Prostate gland (tissue), 2 donors: Measurements from ENCODE around the gene PAPPA.

Source experiments
- POLR2A ChIP-seq: fragments of 450-650 bp; IDR thresholded peaks from one replicate; pipeline ENCODE4 v1.6.1; 2016; ENCODE audit warnings: antibody characterized with exemption, mild to moderate bottlenecking
- TF ChIP-seq, protein P1 (sequence below), 4 experiments: fragments of 200-600 bp in 2 of 4; fragments of 450-650 bp in 2 of 4; sonication (generic) in 2 of 4; IDR thresholded peaks; 1 replicate in 3 of 4; 2 replicates in 1 of 4; pipeline ENCODE4 v1.5.1; 2016 to 2019; ENCODE audit warnings: antibody characterized with exemption in 4 of 4, mild to moderate bottlenecking in 2 of 4, moderate library complexity in 2 of 4

DNA sequence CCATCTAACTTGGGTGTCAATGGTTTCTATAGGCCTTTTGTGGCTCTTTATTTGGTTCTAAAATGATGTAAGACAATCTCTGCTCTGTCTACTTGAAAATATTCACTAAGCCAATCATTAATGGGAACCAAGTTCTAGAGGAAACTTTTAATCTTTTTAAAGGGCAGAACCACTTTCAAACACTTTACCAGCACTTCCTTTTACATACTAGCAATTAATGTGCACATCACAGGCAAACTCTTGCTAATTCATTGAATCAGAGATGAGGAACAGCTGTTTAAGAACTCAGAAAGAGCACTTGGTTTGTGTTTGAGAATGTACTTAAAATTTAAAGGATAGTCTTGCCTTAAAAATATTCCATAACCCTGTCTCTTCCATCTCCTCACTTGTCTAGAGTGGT is 83.4 kb downstream of the PAPPA start:
- TF ChIP-seq POLR2A: no peak
- TF ChIP-seq, protein P1, sequence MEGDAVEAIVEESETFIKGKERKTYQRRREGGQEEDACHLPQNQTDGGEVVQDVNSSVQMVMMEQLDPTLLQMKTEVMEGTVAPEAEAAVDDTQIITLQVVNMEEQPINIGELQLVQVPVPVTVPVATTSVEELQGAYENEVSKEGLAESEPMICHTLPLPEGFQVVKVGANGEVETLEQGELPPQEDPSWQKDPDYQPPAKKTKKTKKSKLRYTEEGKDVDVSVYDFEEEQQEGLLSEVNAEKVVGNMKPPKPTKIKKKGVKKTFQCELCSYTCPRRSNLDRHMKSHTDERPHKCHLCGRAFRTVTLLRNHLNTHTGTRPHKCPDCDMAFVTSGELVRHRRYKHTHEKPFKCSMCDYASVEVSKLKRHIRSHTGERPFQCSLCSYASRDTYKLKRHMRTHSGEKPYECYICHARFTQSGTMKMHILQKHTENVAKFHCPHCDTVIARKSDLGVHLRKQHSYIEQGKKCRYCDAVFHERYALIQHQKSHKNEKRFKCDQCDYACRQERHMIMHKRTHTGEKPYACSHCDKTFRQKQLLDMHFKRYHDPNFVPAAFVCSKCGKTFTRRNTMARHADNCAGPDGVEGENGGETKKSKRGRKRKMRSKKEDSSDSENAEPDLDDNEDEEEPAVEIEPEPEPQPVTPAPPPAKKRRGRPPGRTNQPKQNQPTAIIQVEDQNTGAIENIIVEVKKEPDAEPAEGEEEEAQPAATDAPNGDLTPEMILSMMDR (IDR thresholded peaks at IDR 0.05): no peak
